ENCODE data around the gene SERPINF2.
"Not testable (repeated sequence)": the region's sequence is repeated elsewhere in the genome, so short reads cannot be mapped to it uniquely, and the experiment has no call there.

Gene SERPINF2

GRCh38 chr17:1755827-1756262 is 13.2 kb downstream of the SERPINF2 start:
- H3K4me3 ChIP-seq: no peak overlapping the region
- no peak overlapping the region for H3K27ac ChIP-seq
- TF ChIP-seq, protein P1, sequence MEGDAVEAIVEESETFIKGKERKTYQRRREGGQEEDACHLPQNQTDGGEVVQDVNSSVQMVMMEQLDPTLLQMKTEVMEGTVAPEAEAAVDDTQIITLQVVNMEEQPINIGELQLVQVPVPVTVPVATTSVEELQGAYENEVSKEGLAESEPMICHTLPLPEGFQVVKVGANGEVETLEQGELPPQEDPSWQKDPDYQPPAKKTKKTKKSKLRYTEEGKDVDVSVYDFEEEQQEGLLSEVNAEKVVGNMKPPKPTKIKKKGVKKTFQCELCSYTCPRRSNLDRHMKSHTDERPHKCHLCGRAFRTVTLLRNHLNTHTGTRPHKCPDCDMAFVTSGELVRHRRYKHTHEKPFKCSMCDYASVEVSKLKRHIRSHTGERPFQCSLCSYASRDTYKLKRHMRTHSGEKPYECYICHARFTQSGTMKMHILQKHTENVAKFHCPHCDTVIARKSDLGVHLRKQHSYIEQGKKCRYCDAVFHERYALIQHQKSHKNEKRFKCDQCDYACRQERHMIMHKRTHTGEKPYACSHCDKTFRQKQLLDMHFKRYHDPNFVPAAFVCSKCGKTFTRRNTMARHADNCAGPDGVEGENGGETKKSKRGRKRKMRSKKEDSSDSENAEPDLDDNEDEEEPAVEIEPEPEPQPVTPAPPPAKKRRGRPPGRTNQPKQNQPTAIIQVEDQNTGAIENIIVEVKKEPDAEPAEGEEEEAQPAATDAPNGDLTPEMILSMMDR (IDR thresholded peaks at IDR 0.05): no peak
- DNase-seq (ENCODE audit: low spot score): no peak

DNA sequence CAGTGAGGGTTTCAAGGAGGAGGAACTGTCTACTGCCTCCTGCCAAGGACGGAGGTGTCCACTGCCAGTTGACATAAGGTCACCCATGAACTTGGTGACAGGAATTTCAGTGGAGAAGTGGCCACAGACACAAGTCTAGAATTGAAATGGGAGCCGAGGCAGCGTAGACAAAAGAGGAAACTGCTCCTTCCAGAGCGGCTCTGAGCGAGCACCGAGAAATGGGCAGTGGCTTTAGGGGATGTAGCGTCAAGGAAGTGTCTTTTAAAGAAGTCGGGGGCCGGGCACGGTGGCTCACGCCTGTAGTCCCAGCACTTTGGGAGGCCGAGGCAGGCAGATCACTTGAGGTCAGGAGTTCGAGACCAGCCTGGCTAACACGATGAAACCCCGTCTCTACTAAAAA is 16.1 kb downstream of the SERPINF2 start:
- H3K27ac ChIP-seq: peak overlapping the region in 1 of 2 donors; percentile 37

DNA sequence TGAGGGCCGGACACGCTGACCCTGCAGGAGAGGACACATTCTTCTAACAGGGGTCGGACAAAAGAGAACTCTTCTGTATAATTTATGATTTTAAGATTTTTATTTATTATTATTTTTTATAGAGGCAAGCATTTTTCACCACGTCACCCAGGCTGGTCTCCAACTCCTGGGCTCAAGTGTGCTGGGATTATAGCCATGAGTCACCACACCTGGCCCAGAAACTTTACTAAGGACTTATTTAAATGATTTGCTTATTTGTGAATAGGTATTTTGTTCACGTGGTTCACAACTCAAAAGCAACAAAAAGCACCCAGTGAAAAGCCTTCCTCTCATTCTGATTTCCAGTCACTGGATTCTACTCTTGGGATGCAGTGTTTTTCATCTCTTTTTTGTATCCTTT is 16.9 kb downstream of the SERPINF2 start:
- DNase-seq (ENCODE audit: low spot score): no peak
- Histone ChIP-seq H3K4me3 (no peak overlapping the region), H3K27ac (no peak overlapping the region)
- TF ChIP-seq, protein P1 (IDR thresholded peaks at IDR 0.05): no peak

More for the DNA sequence above, 16.1 kb downstream of the SERPINF2 start:
- no peak for DNase-seq (ENCODE audit: low spot score)
- TF ChIP-seq, protein P1 (IDR thresholded peaks at IDR 0.05): no peak
- H3K4me3 ChIP-seq: no peak overlapping the region

DNA sequence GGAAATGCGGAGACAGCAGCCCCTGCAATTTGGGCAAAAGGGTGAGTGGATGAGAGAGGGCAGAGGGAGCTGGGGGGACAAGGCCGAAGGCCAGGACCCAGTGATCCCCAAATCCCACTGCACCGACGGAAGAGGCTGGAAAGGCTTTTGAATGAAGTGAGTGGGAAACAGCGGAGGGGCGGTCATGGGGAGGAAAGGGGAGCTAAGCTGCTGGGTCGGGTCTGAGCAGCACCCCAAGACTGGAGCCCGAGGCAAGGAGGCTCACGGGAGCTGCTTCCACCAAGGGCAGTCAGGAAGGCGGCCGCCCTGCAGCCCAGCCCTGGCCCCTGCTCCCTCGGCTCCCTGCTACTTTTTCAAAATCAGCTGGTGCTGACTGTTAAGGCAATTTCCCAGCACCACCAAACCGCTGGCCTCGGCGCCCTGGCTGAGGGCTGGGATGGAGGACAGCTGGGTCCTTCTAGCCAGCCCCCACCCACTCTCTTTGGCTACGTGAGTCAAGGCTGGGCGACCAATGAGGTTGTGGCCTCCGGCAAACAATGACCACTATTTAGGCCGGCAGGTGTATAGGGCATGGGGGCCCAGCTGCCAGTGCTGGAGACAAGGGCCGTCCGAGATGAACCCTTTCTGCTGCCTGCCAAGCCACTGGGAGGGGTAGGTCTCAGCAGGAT is 19.7 kb downstream of the SERPINF2 start:
- TF ChIP-seq, protein P1 (IDR thresholded peaks at IDR 0.05): no peak
- DNase-seq (ENCODE audit: low spot score): peak; percentile 78
- Histone ChIP-seq H3K4me3 (peak overlapping the region; percentile 67), H3K27ac (peak overlapping the region; percentile 43 to 90)

GRCh38 chr17:1762901-1763898 is 20.5 kb downstream of the SERPINF2 start:
- Histone ChIP-seq H3K4me3 (peak overlapping the region; percentile 67), H3K27ac (peak overlapping the region; percentile 43 to 90)
- DNase-seq (ENCODE audit: low spot score): peak; percentile 77
- TF ChIP-seq, protein P1 (IDR thresholded peaks at IDR 0.05): no peak

DNA sequence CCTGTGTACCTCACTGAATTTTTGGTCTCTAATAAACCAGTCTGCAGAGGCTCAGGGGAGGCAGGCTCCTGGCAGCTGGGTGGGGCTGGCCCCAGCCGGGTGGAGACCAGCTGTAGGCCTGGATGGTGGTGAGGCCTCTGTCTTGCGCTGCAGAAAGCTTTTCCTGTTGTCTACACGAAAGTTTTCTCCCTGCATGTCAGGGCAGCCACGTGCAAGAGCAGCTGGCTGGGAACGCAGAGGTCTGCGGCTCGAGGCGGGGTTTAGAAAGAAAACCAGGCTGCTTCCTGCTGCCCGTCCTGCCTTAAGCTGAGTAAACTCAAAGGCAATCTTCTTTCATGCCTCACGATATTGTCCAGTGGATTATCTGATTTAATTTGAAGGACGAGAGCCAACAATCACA is 21.6 kb downstream of the SERPINF2 start:
- Histone ChIP-seq H3K4me3 (peak overlapping the region; percentile 67), H3K27ac (peak overlapping the region; percentile 43 to 90)
- peak; percentile 86 for DNase-seq (ENCODE audit: low spot score)
- TF ChIP-seq, protein P1 (IDR thresholded peaks at IDR 0.05): no peak

DNA sequence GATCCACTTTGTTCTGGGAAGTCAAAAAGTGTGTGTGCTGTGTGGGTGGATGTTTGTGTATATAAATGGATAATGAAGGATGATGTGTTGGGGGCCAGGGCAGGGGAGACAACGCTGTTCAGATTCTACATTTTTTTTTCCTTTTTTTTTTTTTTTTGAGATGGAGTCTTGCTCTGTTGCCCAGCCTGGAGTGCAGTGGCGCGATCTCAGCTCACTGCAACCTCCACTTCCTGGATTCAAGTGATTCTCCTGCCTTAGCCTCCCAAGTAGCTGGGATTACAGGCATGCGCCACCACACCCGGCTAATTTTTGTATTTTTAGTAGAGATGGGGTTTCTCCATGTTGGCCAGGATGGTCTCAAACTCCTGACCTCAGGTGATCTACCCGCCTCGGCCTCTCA is 22.0 kb downstream of the SERPINF2 start:
- H3K27ac ChIP-seq: peak overlapping the region in 1 of 2 donors; percentile 90
- not testable (repeated sequence) for H3K4me3 ChIP-seq; DNase-seq (ENCODE audit: low spot score)

Measured in coronary artery (tissue), 2 donors.